Activated CD4-positive, alpha-beta T cell treated with anti-CD3 and anti-CD28 coated beads, Interleukin-2, amount 10 ng/mL, durations not matched to agents 7 days and 5 days (primary cell): ENCODE results near the gene GJA9. TPM values are rescaled to one million over a fixed set of nuclear protein-coding genes. Genes with fewer than 3 reads are reported as not detected.

Experiments used
- CTCF ChIA-PET: fragments of 350-600 bp; sonication (Branson Sonifier 250); formaldehyde crosslinking; loops from one replicate; lab custom pipeline; 2021; ENCODE audit warnings: antibody characterized with exemption; lab: Charles Lee
- POLR2A ChIA-PET: fragments of 350-600 bp; sonication (Branson Sonifier 250); formaldehyde crosslinking; loops from one replicate; lab custom pipeline; 2021; ENCODE audit warnings: antibody characterized with exemption; lab: Charles Lee
- DNase-seq: peaks from one replicate; pipeline ENCODE4 v3.0.0-alpha.2; 2020
- H3K27ac Mint-ChIP-seq: one replicate; pipeline ENCODE4 v1.8.0; 2021; ENCODE audit warnings: mild to moderate bottlenecking, moderate library complexity, mixed read lengths
- H3K27me3 Mint-ChIP-seq: one replicate; pipeline ENCODE4 v1.8.0; 2021; ENCODE audit warnings: mixed read lengths
- H3K36me3 Mint-ChIP-seq: one replicate; pipeline ENCODE4 v1.8.0; 2021; ENCODE audit warnings: low read depth, mixed read lengths
- H3K4me1 Mint-ChIP-seq: one replicate; pipeline ENCODE4 v1.8.0; 2021; ENCODE audit warnings: mixed read lengths
- H3K4me3 Mint-ChIP-seq: one replicate; pipeline ENCODE4 v1.8.0; 2021; ENCODE audit warnings: mild to moderate bottlenecking, moderate library complexity, mixed read lengths
- H3K9me3 Mint-ChIP-seq: one replicate; pipeline ENCODE4 v1.8.0; 2021; ENCODE audit warnings: mixed read lengths
- total RNA-seq, 2 experiments: library from RNA; stranded (reverse); gene quantifications; one replicate each; pipeline ENCODE4 v1.2.3, GENCODE V29; 2021

The GJA9 gene
- total RNA-seq, 2 experiments from 2014 or later = not detected

GRCh38 chr1:38905985-38906384, 24.6 kb upstream of the GJA9 start:
- H3K27me3 Mint-ChIP-seq = no peaks in the 10 kb centered on the region
- POLR2A ChIA-PET = no interaction called here
- H3K36me3 Mint-ChIP-seq = peaks cover 3% of the 10 kb centered on the region
- peaks cover 4% of the 10 kb centered on the region for H3K9me3 Mint-ChIP-seq
- no peak overlapping the region for H3K27ac Mint-ChIP-seq
- H3K4me1 Mint-ChIP-seq = no peaks in the 10 kb centered on the region
- H3K4me3 Mint-ChIP-seq = no peak overlapping the region
- no peak for DNase-seq
- CTCF ChIA-PET = no interaction called here

- no peak for DNase-seq
- ChIA-PET CTCF (no interaction called here), POLR2A (no interaction called here)
- no peaks in the 10 kb centered on the region for H3K36me3 Mint-ChIP-seq
- no peaks in the 10 kb centered on the region for H3K9me3 Mint-ChIP-seq
- peaks cover 1% of the 10 kb centered on the region for H3K4me1 Mint-ChIP-seq
- H3K27ac Mint-ChIP-seq = no peak overlapping the region
- H3K27me3 Mint-ChIP-seq = no peaks in the 10 kb centered on the region
- no peak overlapping the region for H3K4me3 Mint-ChIP-seq
These were observed 18.2 kb upstream of the GJA9 start for GRCh38 chr1:38899560-38899959.

DNA sequence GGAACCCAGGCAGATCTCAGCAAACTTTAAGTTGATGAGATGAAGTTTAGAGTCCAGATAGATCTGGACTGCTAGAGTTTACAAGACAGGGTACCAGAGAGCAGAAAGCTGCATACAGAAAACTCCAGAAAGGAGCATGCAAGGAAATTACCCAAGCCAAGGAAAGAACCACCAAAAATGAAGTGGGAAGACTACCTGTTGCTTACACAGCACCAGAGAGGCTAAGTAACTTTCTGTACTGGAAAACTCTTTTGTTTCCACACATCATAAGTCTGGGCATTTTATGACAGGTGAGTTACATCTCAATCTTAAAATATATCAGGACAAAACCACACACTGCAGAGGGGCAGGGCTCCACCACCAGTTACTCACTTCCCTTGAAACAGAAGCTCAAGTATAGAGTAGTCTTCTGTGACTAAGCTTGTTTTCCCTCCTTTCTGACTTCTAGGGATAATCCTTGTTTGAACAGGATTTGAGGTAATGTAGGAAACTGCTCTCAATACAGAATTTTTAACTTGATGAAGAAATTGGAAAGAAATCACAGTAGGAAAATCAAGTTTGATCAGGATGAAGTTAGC, 17.4 kb upstream of the GJA9 start:
- DNase-seq = no peak
- CTCF ChIA-PET = no interaction called here

GRCh38 chr1:38896169-38896568, 14.8 kb upstream of the GJA9 start:
- CTCF ChIA-PET = no interaction called here
- H3K4me1 Mint-ChIP-seq = peaks cover 1% of the 10 kb centered on the region
- H3K4me3 Mint-ChIP-seq = no peak overlapping the region
- H3K27me3 Mint-ChIP-seq = no peaks in the 10 kb centered on the region
- H3K27ac Mint-ChIP-seq = no peak overlapping the region
- POLR2A ChIA-PET = no interaction called here
- DNase-seq = no peak
- no peaks in the 10 kb centered on the region for H3K36me3 Mint-ChIP-seq
- no peaks in the 10 kb centered on the region for H3K9me3 Mint-ChIP-seq

More for the DNA sequence above, 17.4 kb upstream of the GJA9 start:
- H3K9me3 Mint-ChIP-seq = no peaks in the 10 kb centered on the region
- H3K4me3 Mint-ChIP-seq = no peak overlapping the region
- H3K27me3 Mint-ChIP-seq = no peaks in the 10 kb centered on the region
- peaks cover 1% of the 10 kb centered on the region for H3K4me1 Mint-ChIP-seq
- H3K27ac Mint-ChIP-seq = no peak overlapping the region
- POLR2A ChIA-PET = no interaction called here
- no peaks in the 10 kb centered on the region for H3K36me3 Mint-ChIP-seq

DNA sequence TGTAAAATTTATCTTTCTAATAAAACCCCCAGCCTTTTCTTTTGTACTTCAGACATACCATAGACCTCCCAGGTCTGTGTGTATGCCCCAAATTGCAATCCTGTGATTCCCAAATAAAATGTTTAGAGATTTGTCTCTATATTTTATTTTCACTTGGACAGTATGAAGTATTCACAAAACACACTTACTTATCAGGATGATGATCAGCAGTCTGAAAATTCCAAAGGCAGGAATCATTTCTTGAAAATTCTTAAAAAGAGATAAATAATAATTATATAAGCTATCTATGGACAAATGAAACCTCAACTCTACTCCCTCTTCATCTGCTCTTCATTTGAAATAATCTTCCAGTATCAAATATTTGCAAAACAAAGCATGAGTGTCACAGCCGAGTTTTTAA, 11.6 kb upstream of the GJA9 start:
- H3K27me3 Mint-ChIP-seq = peaks cover 4% of the 10 kb centered on the region
- H3K27ac Mint-ChIP-seq = no peak overlapping the region
- no peaks in the 10 kb centered on the region for H3K9me3 Mint-ChIP-seq
- no peak for DNase-seq
- POLR2A ChIA-PET = no interaction called here
- no peaks in the 10 kb centered on the region for H3K36me3 Mint-ChIP-seq
- CTCF ChIA-PET = no interaction called here
- no peak overlapping the region for H3K4me3 Mint-ChIP-seq
- no peaks in the 10 kb centered on the region for H3K4me1 Mint-ChIP-seq

- H3K36me3 Mint-ChIP-seq = no peaks in the 10 kb centered on the region
- H3K9me3 Mint-ChIP-seq = no peaks in the 10 kb centered on the region
- DNase-seq = peak; percentile 25
- peaks cover 4% of the 10 kb centered on the region for H3K27me3 Mint-ChIP-seq
- ChIA-PET POLR2A (no interaction called here), CTCF (interaction anchor here (0.6 kb wide), 2 partner anchors 192 to 242 kb away, joined by 3 read pairs; no protein-coding TSS in a partner anchor)
- no peak overlapping the region for H3K4me3 Mint-ChIP-seq
- H3K27ac Mint-ChIP-seq = peak overlapping the region; percentile 2
- no peaks in the 10 kb centered on the region for H3K4me1 Mint-ChIP-seq
These were observed 10.4 kb upstream of the GJA9 start for GRCh38 chr1:38891753-38892152.

DNA sequence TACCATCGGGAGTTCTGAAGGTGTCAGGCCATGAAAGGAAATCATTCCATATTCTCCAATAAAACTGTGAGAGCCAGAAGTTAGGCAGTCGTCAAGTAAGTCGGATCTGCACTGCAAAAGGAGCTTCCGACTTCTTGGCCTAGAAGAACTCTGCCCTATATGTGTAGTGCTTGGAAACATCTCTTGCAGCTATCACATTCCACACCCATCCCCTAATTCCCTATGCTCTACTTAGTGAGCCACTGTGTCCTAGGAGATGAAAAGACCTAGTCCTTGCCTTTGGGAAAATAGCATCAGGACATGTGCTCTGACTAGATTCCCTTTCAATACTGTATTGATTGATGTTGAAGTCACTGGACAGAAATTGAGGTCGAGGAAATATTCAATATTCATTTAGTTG, 8.2 kb upstream of the GJA9 start:
- CTCF ChIA-PET = interaction anchor here (0.8 kb wide), 1 partner anchor 28 kb away, joined by 3 read pairs; no protein-coding TSS in a partner anchor
- H3K36me3 Mint-ChIP-seq = no peaks in the 10 kb centered on the region
- H3K27me3 Mint-ChIP-seq = peaks cover 8% of the 10 kb centered on the region
- H3K4me1 Mint-ChIP-seq = no peaks in the 10 kb centered on the region
- H3K9me3 Mint-ChIP-seq = no peaks in the 10 kb centered on the region
- no peak overlapping the region for H3K4me3 Mint-ChIP-seq
- no peak for DNase-seq
- no peak overlapping the region for H3K27ac Mint-ChIP-seq
- POLR2A ChIA-PET = no interaction called here

GRCh38 chr1:38888423-38889333, 7.3 kb upstream of the GJA9 start:
- Mint-ChIP-seq H3K27ac (no peak overlapping the region), H3K9me3 (no peaks in the 10 kb centered on the region), H3K36me3 (no peaks in the 10 kb centered on the region), H3K27me3 (peaks cover 8% of the 10 kb centered on the region), H3K4me3 (no peak overlapping the region), H3K4me1 (no peaks in the 10 kb centered on the region)
- CTCF ChIA-PET = interaction anchor here (0.8 kb wide), 2 partner anchors 13 to 27 kb away, joined by 3 read pairs; no protein-coding TSS in a partner anchor
- no peak for DNase-seq
- POLR2A ChIA-PET = no interaction called here

DNA sequence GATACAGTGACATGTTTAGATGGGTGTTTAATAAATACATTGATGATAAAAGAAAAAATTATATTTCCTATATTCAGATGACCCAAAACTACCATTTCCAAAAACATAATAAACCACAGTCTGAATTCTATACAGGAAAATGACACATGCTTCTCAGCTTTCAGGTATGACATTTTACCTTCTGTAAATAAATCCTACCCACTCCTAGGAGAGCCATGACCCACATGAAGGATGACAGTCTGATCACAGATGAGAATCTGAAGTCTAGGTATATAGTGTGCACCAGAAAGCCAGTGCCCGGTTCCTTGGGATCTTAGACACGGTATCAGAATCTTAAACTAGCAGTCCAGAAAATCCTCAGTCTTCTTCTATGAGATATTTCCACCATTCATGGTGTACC, 3.7 kb upstream of the GJA9 start:
- Mint-ChIP-seq H3K4me1 (no peaks in the 10 kb centered on the region), H3K4me3 (no peak overlapping the region), H3K9me3 (no peaks in the 10 kb centered on the region), H3K27me3 (peaks cover 8% of the 10 kb centered on the region), H3K36me3 (no peaks in the 10 kb centered on the region), H3K27ac (no peak overlapping the region)
- DNase-seq = no peak
- CTCF ChIA-PET = no interaction called here
- POLR2A ChIA-PET = no interaction called here

GRCh38 chr1:38875811-38876210, 5.6 kb downstream of the GJA9 start:
- no peak overlapping the region for H3K27ac Mint-ChIP-seq
- POLR2A ChIA-PET = no interaction called here
- CTCF ChIA-PET = interaction anchor here (0.7 to 1.5 kb wide), 2 partner anchors 12 to 88 kb away, joined by 3 to 4 read pairs; no protein-coding TSS in a partner anchor

DNA sequence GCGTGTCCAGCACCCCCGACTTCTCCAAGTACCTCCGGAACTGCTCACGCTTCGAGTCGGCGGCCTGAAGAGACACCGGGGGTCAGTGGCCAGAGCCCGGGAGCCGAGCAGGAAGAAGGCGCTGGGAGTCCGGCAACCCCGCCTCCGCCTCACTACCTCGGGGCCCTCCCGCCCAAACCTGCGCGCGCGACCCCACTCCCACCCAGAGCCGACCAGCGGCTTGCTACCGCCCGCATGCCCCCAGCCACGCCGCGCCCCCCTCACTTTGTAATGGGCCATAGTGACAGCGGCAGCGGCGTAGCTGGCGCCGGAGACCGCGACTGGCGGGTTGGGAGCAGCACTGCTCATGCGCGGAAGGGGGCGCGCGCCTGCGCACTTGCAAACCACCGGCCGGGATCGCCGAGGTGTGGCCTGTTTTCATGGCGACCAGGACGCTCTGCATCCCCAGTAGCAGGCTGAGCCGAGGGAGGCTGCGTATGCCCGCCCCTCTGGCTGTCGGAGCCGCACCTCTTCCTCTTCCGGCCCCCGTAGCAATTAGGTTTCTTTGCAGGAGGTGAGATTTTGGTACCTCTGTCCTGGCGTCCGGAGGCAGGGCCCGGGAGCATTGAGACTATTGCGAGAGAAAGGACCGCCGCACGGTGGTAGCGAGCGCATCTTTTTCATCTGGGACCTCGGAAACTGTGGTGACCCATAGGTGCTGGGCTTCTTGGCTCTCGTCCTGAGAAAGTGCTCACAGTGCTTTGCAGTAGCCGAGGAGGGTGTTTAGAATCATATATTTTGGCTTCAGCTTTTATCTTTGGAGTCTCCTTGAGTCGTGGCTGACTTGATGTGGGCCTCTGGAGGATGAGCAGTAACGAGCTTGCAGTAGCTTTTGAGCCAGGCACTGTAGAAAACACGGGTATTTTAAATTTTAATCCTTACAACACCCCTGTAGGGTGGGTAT, 8.1 kb downstream of the GJA9 start, which contains the start of gene MYCBP:
Gene MYCBP (minus strand): TSS at position 322 of the 943 bp plus-strand sequence. CDS start 43 bp downstream, at position 279.
- peak; percentile 97 for DNase-seq
- H3K36me3 Mint-ChIP-seq = peaks cover 6% of the 10 kb centered on the region
- no peaks in the 10 kb centered on the region for H3K27me3 Mint-ChIP-seq
- peak within 1 kb of the TSS; percentile 83 for H3K4me3 Mint-ChIP-seq
- H3K27ac Mint-ChIP-seq = peak within 1 kb of the TSS; percentile 87
- H3K4me1 Mint-ChIP-seq = peaks cover 30% of the 10 kb centered on the region
- ChIA-PET POLR2A (no interaction called here), CTCF (interaction anchor here (0.6 to 1.2 kb wide), 4 partner anchors 11 to 507 kb away, joined by 3 to 4 read pairs (median 3); no protein-coding TSS in a partner anchor)
- H3K9me3 Mint-ChIP-seq = no peaks in the 10 kb centered on the region

More at GRCh38 chr1:38875811-38876210, 5.6 kb downstream of the GJA9 start:
- Mint-ChIP-seq H3K4me1 (peaks cover 26% of the 10 kb centered on the region), H3K36me3 (peaks cover 2% of the 10 kb centered on the region), H3K4me3 (no peak overlapping the region), H3K9me3 (no peaks in the 10 kb centered on the region), H3K27me3 (no peaks in the 10 kb centered on the region)
- no peak for DNase-seq

DNA sequence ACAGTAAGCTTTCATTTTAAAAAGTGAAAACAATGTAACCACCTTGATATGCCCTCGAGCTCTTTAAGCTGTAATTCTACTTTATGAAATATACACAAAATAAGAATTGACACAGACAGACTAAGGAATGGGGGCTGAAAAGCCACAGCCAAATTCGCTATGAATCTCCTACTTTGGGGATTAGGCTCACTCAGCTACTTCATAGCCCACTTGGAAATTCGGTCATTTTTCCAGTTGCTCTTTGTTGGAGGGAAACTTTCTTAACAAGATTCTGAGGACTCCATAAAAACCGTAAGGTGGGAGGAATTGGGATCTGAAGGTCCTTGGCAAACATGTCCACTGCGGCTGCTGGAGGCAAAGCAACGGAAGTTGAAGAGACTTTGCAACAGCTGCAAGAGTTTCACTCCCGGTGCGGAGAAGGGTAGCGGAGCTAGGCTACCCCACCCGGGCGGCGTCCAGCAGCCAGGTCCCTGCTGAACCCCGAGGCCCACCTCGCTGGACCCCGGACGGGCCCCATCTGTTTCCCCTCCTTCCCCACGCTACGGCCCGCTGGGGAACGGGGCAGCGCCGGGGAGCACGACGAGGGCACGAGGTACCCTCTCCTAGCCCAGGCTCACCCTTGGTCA, 8.9 kb downstream of the GJA9 start:
- H3K36me3 Mint-ChIP-seq = peaks cover 6% of the 10 kb centered on the region
- H3K4me3 Mint-ChIP-seq = peak overlapping the region; percentile 83
- CTCF ChIA-PET = interaction anchor here (0.6 to 1.2 kb wide), 4 partner anchors 10 to 508 kb away, joined by 3 to 4 read pairs (median 3); no protein-coding TSS in a partner anchor
- peaks cover 33% of the 10 kb centered on the region for H3K4me1 Mint-ChIP-seq
- POLR2A ChIA-PET = interaction anchor here (0.7 kb wide), 1 partner anchor 13 kb away, joined by 3 read pairs; the partner anchor contains the start of gene RRAGC
- H3K9me3 Mint-ChIP-seq = no peaks in the 10 kb centered on the region
- H3K27ac Mint-ChIP-seq = no peak overlapping the region
- H3K27me3 Mint-ChIP-seq = no peaks in the 10 kb centered on the region
- DNase-seq = peak; percentile 48
